Lung (tissue), 12 donors: ENCODE results near the gene PLPPR4. TPM values are rescaled to one million over a fixed set of nuclear protein-coding genes. Genes with fewer than 3 reads are reported as not detected.
A peak's percentile ranks its signal among the peaks of the same experiment; 100 is the strongest.

ENCODE experiments used
- ATAC-seq: fragments of 200-7000 bp; cut with Tn5 transposase; one replicate; pipeline ENCODE4 v1.9.1; 2020; ENCODE audit warnings: moderate number of reproducible peaks; ENCODE audit not compliant: insufficient read depth, low FRiP score
- DNase-seq, 3 donors: peaks; one replicate each; pipeline ENCODE4 v3.0.0-alpha.2; 2013 to 2017
- H3K27ac ChIP-seq, 2 donors: one replicate each; pipeline ENCODE4 v1.5.1; 2013; ENCODE audit warnings: mild to moderate bottlenecking in 2 of 2, moderate library complexity in 2 of 2, control low read depth in 1 of 2, inconsistent platforms in 1 of 2, low read depth in 1 of 2, low read length in 1 of 2
- H3K27me3 ChIP-seq, 3 donors: one replicate each; pipeline ENCODE4 v1.5.1; 2013; ENCODE audit warnings: low read length in 2 of 3; ENCODE audit not compliant: control insufficient read depth in 3 of 3, insufficient read depth in 3 of 3
- H3K36me3 ChIP-seq, 4 donors: one replicate each; pipeline ENCODE4 v1.5.1; 2013; ENCODE audit warnings: low read length in 4 of 4, mild to moderate bottlenecking in 1 of 4, moderate library complexity in 1 of 4; ENCODE audit not compliant: control insufficient read depth in 4 of 4, insufficient read depth in 4 of 4
- H3K4me1 ChIP-seq, 5 donors: one replicate each; pipeline ENCODE4 v1.5.1; 2013; ENCODE audit warnings: low read length in 5 of 5, mild to moderate bottlenecking in 2 of 5, moderate library complexity in 1 of 5; ENCODE audit not compliant: control insufficient read depth in 5 of 5, insufficient read depth in 5 of 5
- H3K4me3 ChIP-seq: one replicate; pipeline ENCODE4 v1.5.1; 2013; ENCODE audit warnings: mild to moderate bottlenecking, control low read depth, moderate library complexity
- H3K9ac ChIP-seq, 2 donors: one replicate each; pipeline ENCODE4 v1.5.1; 2013; ENCODE audit warnings: low read length in 2 of 2, control low read depth in 1 of 2; ENCODE audit not compliant: insufficient read depth in 1 of 2
- H3K9me3 ChIP-seq, 4 donors: one replicate each; pipeline ENCODE4 v1.5.1; 2013; ENCODE audit warnings: low read length in 3 of 4, mild to moderate bottlenecking in 1 of 4, moderate library complexity in 1 of 4; ENCODE audit not compliant: control insufficient read depth in 4 of 4, insufficient read depth in 3 of 4
- WGBS, 2 donors: extraction: QIAGEN DNeasy Blood & Tissue Kit; methylation state at CpG; one replicate each; pipeline ENCODE4 v1.1.7; 2013; 5-methylcytosine and 5-hydroxymethylcytosine counted together
- polyA plus RNA-seq, 2 donors: library from polyadenylated mRNA; stranded (reverse); fragments of 200-250 nt; gene quantifications; one replicate each; pipeline ENCODE4 v1.2.1, GENCODE V29; 2013
- total RNA-seq, 2 donors: library from RNA; depleted of rRNA in 1 of 2; stranded (reverse); fragments of >200 nt in 1 of 2; gene quantifications; one replicate each; pipeline ENCODE4 v1.2.1, GENCODE V29; 2014 to 2021
- TF ChIP-seq, protein P1 (sequence below): IDR thresholded peaks from 2 replicates; pipeline ENCODE4 v1.5.1; 2012; ENCODE audit warnings: mild to moderate bottlenecking; ENCODE audit errors: control extremely low read depth, extremely low read depth
- donor health status: control.
- donor health status: control.
- donor health status: Bipolar disorder and iron deficiency.
- donor health status: healthy.
- donor health status: DM: yes; HTN: yes; CAD: no.

Gene PLPPR4
- total and polyA plus RNA-seq, 4 donors, result 0.20 to 31.2 (median 0.95) TPM

DNA sequence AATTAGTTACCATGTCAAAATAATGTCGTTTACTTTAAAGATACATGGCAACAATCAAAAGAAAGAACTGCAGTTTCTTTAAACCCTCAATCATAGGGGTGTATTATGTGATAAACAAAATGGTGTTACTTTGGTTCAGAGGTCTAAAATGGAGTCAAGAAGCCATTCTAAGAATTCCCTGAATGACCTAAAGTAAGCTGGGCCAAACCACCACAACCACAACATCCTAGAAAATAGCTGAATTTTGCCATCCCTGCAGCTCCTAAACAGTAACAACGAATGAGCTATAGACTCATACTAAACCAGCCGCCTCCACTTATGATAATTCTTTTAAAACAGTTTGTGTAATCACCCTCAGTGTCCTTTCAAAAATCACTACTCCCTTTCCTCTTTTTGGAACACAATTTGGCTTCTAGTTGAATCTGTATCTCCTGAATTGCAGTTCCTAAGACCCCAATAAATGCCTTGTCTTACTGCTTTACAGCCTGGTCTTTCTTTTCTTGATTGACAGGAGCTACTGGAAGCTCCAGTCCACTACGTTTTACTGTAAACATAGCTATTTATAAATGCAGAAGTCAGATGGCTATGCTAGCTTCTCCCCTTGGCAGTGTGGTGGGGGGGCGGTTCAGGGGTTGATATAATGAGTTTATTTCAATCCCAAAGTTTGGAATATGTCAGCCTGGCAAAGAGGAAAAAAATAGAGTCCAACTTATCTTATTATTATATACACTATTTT lies 84.3 kb downstream of the PLPPR4 start:
- H3K27me3 ChIP-seq, result no peaks in the 10 kb centered on the region
- H3K4me3 ChIP-seq, result no peak overlapping the region
- H3K27ac ChIP-seq, result no peak overlapping the region
- no peaks in the 10 kb centered on the region for H3K9me3 ChIP-seq
- no peaks in the 10 kb centered on the region for H3K4me1 ChIP-seq
- TF ChIP-seq, protein P1, sequence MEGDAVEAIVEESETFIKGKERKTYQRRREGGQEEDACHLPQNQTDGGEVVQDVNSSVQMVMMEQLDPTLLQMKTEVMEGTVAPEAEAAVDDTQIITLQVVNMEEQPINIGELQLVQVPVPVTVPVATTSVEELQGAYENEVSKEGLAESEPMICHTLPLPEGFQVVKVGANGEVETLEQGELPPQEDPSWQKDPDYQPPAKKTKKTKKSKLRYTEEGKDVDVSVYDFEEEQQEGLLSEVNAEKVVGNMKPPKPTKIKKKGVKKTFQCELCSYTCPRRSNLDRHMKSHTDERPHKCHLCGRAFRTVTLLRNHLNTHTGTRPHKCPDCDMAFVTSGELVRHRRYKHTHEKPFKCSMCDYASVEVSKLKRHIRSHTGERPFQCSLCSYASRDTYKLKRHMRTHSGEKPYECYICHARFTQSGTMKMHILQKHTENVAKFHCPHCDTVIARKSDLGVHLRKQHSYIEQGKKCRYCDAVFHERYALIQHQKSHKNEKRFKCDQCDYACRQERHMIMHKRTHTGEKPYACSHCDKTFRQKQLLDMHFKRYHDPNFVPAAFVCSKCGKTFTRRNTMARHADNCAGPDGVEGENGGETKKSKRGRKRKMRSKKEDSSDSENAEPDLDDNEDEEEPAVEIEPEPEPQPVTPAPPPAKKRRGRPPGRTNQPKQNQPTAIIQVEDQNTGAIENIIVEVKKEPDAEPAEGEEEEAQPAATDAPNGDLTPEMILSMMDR, result no peak
- H3K9ac ChIP-seq, result no peak overlapping the region
- WGBS, 2 donors, result 64 to 65% methylated on average over 5 of the region's 5 CpGs
- no peaks in the 10 kb centered on the region for H3K36me3 ChIP-seq
- DNase-seq (no peak), ATAC-seq (no peak)

DNA sequence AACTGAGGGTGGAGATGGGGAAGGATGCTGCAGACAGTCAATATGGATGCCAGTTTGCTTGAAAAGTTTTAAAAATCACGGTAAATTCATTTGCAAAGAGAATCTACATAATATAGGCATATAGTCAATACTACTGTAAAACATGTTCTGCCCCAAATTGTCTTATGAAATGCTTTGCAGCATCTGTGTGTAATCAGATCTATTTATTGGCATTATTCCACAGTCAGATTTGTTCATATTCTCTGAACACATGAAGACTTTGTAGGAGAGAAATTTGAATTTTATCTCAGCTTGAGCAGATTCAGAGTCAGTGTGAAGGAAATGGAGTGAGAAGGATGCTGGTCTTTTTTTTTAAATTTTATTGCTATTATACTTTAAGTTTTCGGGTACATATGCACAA lies 88.5 kb downstream of the PLPPR4 start:
- ATAC-seq (no peak), DNase-seq (peak in 2 of 3 donors; percentile 21 to 52)
- Histone ChIP-seq H3K4me3 (no peak overlapping the region), H3K27me3 (no peaks in the 10 kb centered on the region), H3K27ac (no peak overlapping the region), H3K36me3 (no peaks in the 10 kb centered on the region), H3K4me1 (no peaks in the 10 kb centered on the region), H3K9me3 (no peaks in the 10 kb centered on the region), H3K9ac (no peak overlapping the region)
- TF ChIP-seq, protein P1, result no peak
- WGBS, 2 donors, result 91 to 96% methylated on average over 2 of the region's 2 CpGs

DNA sequence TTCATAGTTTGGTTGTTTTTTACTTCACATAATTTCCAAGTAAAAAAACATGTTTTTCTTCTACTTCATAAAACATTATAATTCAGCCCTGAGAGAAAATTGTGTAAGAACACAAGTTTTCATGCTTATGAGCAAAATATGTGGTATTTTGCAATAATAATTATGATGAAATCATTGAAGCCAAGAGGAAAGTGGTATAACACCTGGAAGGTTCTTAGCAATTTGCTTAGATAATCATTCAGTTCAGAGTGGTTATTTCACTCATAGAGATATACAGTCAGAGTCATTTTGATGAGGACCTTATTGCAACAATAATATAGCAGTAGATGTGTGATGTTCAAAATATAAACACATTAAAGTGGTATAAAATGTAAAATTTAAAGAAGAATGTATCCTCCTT lies 94.5 kb downstream of the PLPPR4 start:
- no peaks in the 10 kb centered on the region for H3K9me3 ChIP-seq
- TF ChIP-seq, protein P1, result no peak
- no peaks in the 10 kb centered on the region for H3K36me3 ChIP-seq
- H3K4me1 ChIP-seq, result no peaks in the 10 kb centered on the region
- H3K27me3 ChIP-seq, result no peaks in the 10 kb centered on the region
- no peak overlapping the region for H3K27ac ChIP-seq
- DNase-seq (peak in 1 of 3 donors; percentile 26), ATAC-seq (no peak)
- no peak overlapping the region for H3K4me3 ChIP-seq
- no peak overlapping the region for H3K9ac ChIP-seq
